ENCODE measurements around the gene SIDT2.

The SIDT2 gene

DNA sequence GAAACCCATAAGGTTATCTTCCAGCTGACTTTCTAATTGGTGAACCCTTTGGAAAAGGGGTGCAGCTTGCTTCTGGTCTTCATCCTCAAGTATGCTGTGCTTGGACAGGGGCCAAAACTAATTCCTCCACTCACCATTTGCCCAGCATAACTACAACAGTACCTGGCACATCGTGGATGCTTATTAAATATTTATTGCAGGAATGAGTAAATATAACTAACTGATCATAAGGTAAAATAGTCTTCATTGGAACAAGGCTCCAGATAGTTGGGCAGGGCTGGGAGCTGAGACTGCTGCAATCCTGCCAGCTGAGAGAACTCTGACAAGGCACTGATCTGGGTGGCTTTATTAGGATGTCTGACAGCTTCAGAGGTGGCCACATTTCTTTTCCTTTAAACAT, 2.4 kb upstream of the SIDT2 start:
- DNase-seq (ENCODE audit: low read depth, low spot score) = no peak
- ChIA-PET POLR2A (interaction anchor here (6.0 kb wide), 1 partner anchor 22 kb away, joined by 76 read pairs; the partner anchor contains the start of gene TAGLN), CTCF (interaction anchor here (1.8 kb wide), 1 partner anchor 50 kb away, joined by 5 read pairs; no protein-coding TSS in a partner anchor)
- H3K4me3 ChIP-seq (ENCODE audit: low read depth, low read length) = no peak overlapping the region
- TF ChIP-seq, protein P1, sequence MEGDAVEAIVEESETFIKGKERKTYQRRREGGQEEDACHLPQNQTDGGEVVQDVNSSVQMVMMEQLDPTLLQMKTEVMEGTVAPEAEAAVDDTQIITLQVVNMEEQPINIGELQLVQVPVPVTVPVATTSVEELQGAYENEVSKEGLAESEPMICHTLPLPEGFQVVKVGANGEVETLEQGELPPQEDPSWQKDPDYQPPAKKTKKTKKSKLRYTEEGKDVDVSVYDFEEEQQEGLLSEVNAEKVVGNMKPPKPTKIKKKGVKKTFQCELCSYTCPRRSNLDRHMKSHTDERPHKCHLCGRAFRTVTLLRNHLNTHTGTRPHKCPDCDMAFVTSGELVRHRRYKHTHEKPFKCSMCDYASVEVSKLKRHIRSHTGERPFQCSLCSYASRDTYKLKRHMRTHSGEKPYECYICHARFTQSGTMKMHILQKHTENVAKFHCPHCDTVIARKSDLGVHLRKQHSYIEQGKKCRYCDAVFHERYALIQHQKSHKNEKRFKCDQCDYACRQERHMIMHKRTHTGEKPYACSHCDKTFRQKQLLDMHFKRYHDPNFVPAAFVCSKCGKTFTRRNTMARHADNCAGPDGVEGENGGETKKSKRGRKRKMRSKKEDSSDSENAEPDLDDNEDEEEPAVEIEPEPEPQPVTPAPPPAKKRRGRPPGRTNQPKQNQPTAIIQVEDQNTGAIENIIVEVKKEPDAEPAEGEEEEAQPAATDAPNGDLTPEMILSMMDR (IDR thresholded peaks at IDR 0.05; ENCODE audit: insufficient read depth, low read length, missing control alignments) = no peak

DNA sequence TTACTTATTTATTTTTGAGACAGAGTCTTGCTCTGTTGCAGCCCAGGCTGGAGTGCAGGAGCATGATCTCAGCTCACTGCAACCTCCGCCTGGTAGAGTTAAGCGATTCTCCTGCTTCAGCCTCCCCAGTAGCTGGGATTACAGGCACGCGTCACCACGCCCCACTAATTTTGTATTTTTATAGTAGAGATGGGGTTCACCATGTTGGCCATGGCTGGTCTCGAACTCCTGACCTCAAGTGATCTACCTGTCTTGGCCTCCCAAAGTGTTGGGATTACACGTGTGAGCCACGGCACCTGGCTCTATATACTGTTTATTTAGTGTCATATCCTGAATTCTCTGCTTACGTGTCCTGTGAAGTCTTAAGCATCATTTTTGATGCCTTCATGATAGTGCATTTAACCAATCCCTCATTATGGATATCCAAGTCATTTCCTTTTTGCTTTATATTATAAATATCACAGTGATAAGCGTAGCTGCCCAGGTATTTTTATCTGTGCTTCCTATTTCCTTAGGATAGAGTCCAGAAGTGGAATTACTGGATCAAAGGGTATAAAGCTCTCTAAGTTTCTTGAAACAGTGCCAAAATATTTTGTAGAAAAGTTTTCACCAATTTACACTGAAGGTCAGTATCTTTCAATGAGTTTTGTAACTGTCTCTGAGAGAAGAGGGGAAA, 871 bp upstream of the SIDT2 start:
- DNase-seq (ENCODE audit: low read depth, low spot score) = no peak
- peak overlapping the region; percentile 85 for H3K4me3 ChIP-seq (ENCODE audit: low read depth, low read length)
- CTCF ChIA-PET = interaction anchor here (1.0 to 7.9 kb wide), 4 partner anchors 8 to 49 kb away, joined by 3 to 133 read pairs (median 6); partner anchors contain the start of genes PAFAH1B2 and TAGLN
- POLR2A ChIA-PET = interaction anchor here (1.0 to 6.0 kb wide), 3 partner anchors 21 to 44 kb away, joined by 3 to 76 read pairs (median 19); partner anchors contain the start of genes PAFAH1B2 and TAGLN
- TF ChIP-seq, protein P1 (IDR thresholded peaks at IDR 0.05; ENCODE audit: insufficient read depth, low read length, missing control alignments) = no peak

DNA sequence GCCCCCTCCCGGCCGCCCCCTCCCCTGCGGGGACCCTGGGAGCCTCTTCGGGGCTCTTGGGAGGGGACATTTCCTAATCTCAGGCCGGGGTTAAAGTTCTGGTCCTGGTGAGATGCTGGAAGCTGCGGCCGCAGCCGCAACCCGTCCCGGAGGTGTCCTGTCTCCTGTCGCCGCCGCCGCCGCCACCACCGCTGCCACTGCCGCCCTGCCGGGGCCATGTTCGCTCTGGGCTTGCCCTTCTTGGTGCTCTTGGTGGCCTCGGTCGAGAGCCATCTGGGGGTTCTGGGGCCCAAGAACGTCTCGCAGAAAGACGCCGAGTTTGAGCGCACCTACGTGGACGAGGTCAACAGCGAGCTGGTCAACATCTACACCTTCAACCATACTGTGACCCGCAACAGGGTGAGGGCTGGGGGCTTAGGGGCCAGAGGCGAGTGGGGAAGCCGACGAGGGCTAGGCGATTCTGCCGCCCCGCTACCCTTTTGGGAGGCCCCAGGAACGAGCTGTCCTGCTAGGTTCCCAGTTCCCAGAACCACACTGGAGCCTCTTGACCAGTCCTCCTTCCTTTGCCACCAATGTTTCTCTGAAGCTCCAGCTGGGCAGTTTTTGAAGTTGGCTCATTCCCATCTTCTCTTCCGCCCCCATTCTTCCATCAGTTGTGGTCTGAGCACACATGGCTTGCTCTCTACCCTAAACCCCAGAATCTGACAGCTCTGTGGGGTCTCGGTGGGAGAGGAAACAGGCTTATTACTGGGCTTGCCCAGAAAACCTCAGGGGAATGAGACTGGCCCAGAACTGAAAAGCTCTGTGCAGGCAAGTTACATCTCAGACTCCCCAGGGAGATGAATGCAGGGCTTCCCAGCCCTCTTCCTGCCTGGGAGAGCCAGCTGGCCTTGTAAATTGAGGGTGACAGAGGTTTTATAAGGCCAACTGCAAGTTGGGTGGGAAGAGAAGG, 781 bp downstream of the SIDT2 start:
- POLR2A ChIA-PET = interaction anchor here (0.6 to 6.0 kb wide), 8 partner anchors 9 to 437 kb away, joined by 3 to 76 read pairs (median 4); partner anchors contain the start of genes PAFAH1B2 and TAGLN
- H3K4me3 ChIP-seq (ENCODE audit: low read depth, low read length) = peak overlapping the region; percentile 85
- CTCF ChIA-PET = interaction anchor here (0.6 to 7.9 kb wide), 13 partner anchors 8 to 447 kb away, joined by 3 to 133 read pairs (median 6); partner anchors contain the start of genes PAFAH1B2, PCSK7, RNF214 and TAGLN
- TF ChIP-seq, protein P1 (IDR thresholded peaks at IDR 0.05; ENCODE audit: insufficient read depth, low read length, missing control alignments) = no peak
- DNase-seq (ENCODE audit: low read depth, low spot score) = no peak

DNA sequence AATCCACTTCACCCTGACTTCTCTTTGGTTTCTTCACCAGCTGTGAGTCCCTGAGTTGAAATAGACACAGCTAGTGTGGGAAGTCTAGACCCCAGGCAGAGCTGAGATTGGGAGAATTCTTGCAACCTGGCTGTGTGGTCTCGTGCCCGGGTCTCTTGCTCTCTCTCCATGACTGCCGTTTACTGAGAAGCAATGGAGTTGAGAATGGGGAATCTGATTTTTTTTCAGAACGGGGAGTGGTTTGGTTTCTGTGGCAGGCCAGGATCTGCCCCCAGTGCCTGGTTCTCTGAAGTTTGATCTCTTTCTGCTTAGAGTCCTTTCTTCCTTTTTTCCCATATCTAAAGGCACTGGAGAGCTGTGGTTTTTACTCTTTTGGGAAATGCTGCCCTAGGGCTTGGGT, 1.5 kb downstream of the SIDT2 start:
- DNase-seq (ENCODE audit: low read depth, low spot score) = no peak
- TF ChIP-seq, protein P1 (IDR thresholded peaks at IDR 0.05; ENCODE audit: insufficient read depth, low read length, missing control alignments) = no peak
- peak overlapping the region; percentile 85 for H3K4me3 ChIP-seq (ENCODE audit: low read depth, low read length)
- ChIA-PET POLR2A (interaction anchor here (0.6 to 6.0 kb wide), 8 partner anchors 10 to 437 kb away, joined by 3 to 76 read pairs (median 4); partner anchors contain the start of genes PAFAH1B2 and TAGLN), CTCF (interaction anchor here (0.6 to 7.9 kb wide), 19 partner anchors 9 to 448 kb away, joined by 3 to 133 read pairs (median 5); partner anchors contain the start of genes PCSK7, RNF214 and TAGLN)

DNA sequence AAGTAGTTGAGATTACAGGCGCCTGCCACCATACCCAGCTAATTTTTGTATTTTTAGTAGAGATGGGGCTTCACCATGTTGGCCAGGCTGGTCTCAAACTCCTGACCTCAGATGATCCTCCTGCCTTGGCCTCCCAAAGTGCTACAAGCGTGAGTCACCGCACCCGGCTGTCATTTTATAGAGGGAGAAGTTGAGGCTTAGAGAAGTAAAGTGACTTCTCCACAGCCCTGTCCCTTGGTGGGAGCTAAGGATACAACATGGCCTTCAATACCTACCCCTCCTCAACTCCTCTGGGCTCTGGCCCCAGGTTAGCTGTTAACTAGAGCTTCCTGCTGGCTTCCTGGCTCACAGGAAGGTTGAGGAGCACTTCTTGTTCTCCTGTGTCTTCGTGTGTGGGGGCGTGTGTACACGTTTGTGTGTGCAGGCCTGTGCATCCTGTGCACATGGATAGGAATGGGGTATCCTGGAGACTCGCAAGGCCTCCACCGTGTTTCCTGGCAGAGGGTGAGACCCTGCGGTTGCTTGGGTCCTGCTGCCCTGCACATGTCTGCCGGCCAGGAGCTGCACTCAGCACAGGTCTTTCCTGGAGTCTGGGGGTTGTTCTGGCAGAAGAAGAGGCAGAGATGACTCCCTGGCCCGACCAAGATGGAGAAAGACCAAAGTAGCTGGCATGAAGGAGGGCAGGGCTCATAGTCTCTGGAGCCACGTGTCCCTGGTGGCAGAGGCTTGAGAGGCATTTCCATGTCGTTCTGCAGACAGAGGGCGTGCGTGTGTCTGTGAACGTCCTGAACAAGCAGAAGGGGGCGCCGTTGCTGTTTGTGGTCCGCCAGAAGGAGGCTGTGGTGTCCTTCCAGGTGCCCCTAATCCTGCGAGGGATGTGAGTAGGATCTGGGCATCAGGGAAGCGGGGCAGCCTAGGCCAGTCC, 2.4 kb downstream of the SIDT2 start:
- H3K4me3 ChIP-seq (ENCODE audit: low read depth, low read length) = no peak overlapping the region
- CTCF ChIA-PET = interaction anchor here (0.7 to 7.9 kb wide), 21 partner anchors 8 to 448 kb away, joined by 3 to 133 read pairs (median 5); partner anchors contain the start of genes PCSK7, RNF214 and TAGLN
- TF ChIP-seq, protein P1 (IDR thresholded peaks at IDR 0.05; ENCODE audit: insufficient read depth, low read length, missing control alignments) = peak; percentile 90
- DNase-seq (ENCODE audit: low read depth, low spot score) = no peak
- POLR2A ChIA-PET = interaction anchor here (1.8 to 6.0 kb wide), 3 partner anchors 18 to 41 kb away, joined by 4 to 76 read pairs (median 19); partner anchors contain the start of genes PAFAH1B2 and TAGLN

Data from AG04449 (cell line).